Stimulated activated effector memory CD8-positive, alpha-beta T cell treated with anti-CD3 and anti-CD28 coated beads, Interleukin-12 subunit alpha, Interleukin-12 subunit beta, amount 100 ng/mL, for 72 hours (primary cell): ENCODE results near the gene ANGPT4.
A peak's percentile ranks its signal among the peaks of the same experiment; 100 is the strongest.

Source experiments
- ATAC-seq: fragments of 150-1000 bp; cut with Tn5 transposase; 2 replicates; pipeline ENCODE4 v1.10.0; 2021
- DNase-seq, 2 donors: peaks; one replicate each; pipeline ENCODE4 v3.0.0; 2021 to 2022; ENCODE audit warnings: low spot score in 2 of 2
- H3K27ac Mint-ChIP-seq: one replicate; pipeline ENCODE4 v1.8.0; 2022; ENCODE audit warnings: mild to moderate bottlenecking, mixed read lengths
- H3K36me3 Mint-ChIP-seq: one replicate; pipeline ENCODE4 v1.8.0; 2022; ENCODE audit warnings: mild to moderate bottlenecking, mixed read lengths
- H3K4me1 Mint-ChIP-seq: one replicate; pipeline ENCODE4 v1.8.0; 2022; ENCODE audit warnings: mixed read lengths
- H3K4me3 Mint-ChIP-seq: one replicate; pipeline ENCODE4 v1.8.0; 2022; ENCODE audit warnings: mild to moderate bottlenecking, mixed read lengths
- H3K9me3 Mint-ChIP-seq: one replicate; pipeline ENCODE4 v1.8.0; 2022; ENCODE audit warnings: mixed read lengths

Gene ANGPT4

DNA sequence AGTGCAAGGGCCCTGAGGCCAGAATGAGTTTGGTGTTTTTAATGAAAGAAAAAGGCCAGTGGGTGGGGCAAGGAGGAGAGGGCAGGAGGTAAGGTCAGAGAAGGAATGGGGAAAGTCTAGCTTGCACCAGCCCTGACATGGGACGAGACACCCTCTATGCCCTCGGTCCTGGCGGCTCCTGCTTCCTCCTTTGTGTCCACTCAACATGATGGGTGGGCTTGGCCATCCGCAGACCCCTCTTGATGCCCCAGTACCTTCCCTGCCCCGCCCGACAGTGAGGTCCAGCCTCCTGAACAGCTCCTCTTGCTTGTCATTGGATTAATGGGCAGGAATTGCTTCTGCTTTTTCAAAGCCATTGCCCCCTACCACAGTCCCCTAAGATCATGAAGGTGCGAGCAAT lies 33.6 kb upstream of the ANGPT4 start:
- DNase-seq (no peak), ATAC-seq (no peak)
- no peaks in the 10 kb centered on the region for H3K36me3 Mint-ChIP-seq
- H3K4me1 Mint-ChIP-seq = no peaks in the 10 kb centered on the region
- no peak overlapping the region for H3K27ac Mint-ChIP-seq
- no peaks in the 10 kb centered on the region for H3K9me3 Mint-ChIP-seq
- no peak overlapping the region for H3K4me3 Mint-ChIP-seq

DNA sequence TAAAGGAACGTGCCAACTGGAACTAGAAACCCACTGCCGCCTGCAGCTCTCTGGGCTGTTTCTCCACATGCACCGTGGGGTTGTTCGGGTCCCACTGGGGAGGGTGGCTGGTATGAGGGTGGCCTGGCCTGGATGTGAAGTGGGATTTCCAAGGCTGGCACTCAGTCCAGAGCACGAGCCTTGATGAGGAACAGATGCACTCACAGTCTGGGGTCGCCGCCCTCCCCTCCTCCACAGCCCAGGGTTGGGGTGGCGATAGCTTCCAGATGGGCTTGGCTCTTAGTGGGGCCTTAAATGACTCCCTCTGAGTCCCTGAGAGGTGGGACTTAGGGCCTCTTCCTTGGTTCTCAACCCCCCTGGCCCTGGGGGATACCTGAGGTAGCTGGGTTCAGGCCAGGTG lies 30.7 kb upstream of the ANGPT4 start:
- no peaks in the 10 kb centered on the region for H3K9me3 Mint-ChIP-seq
- H3K36me3 Mint-ChIP-seq = no peaks in the 10 kb centered on the region
- H3K4me1 Mint-ChIP-seq = no peaks in the 10 kb centered on the region
- no peak overlapping the region for H3K27ac Mint-ChIP-seq
- DNase-seq (no peak), ATAC-seq (no peak)
- no peak overlapping the region for H3K4me3 Mint-ChIP-seq

- Mint-ChIP-seq H3K4me3 (no peak overlapping the region), H3K27ac (no peak overlapping the region)
Measured at GRCh38 chr20:945841-946240, 29.7 kb upstream of the ANGPT4 start.

GRCh38 chr20:944774-945410 lies 28.8 kb upstream of the ANGPT4 start:
- H3K36me3 Mint-ChIP-seq = no peaks in the 10 kb centered on the region
- no peaks in the 10 kb centered on the region for H3K9me3 Mint-ChIP-seq

More at GRCh38 chr20:945841-946240, 29.7 kb upstream of the ANGPT4 start:
- H3K4me1 Mint-ChIP-seq = no peaks in the 10 kb centered on the region
- no peaks in the 10 kb centered on the region for H3K36me3 Mint-ChIP-seq
- DNase-seq (no peak), ATAC-seq (no peak)
- H3K9me3 Mint-ChIP-seq = no peaks in the 10 kb centered on the region

GRCh38 chr20:944148-944547 lies 28.0 kb upstream of the ANGPT4 start:
- no peak for ATAC-seq
- no peak overlapping the region for H3K4me3 Mint-ChIP-seq
- H3K9me3 Mint-ChIP-seq = no peaks in the 10 kb centered on the region
- H3K27ac Mint-ChIP-seq = no peak overlapping the region
- no peak for DNase-seq
- no peaks in the 10 kb centered on the region for H3K36me3 Mint-ChIP-seq
- no peaks in the 10 kb centered on the region for H3K4me1 Mint-ChIP-seq

More at GRCh38 chr20:944774-945410, 28.8 kb upstream of the ANGPT4 start:
- H3K4me3 Mint-ChIP-seq = no peak overlapping the region
- H3K4me1 Mint-ChIP-seq = no peaks in the 10 kb centered on the region
- H3K27ac Mint-ChIP-seq = no peak overlapping the region
- DNase-seq = no peak
- no peak for ATAC-seq

DNA sequence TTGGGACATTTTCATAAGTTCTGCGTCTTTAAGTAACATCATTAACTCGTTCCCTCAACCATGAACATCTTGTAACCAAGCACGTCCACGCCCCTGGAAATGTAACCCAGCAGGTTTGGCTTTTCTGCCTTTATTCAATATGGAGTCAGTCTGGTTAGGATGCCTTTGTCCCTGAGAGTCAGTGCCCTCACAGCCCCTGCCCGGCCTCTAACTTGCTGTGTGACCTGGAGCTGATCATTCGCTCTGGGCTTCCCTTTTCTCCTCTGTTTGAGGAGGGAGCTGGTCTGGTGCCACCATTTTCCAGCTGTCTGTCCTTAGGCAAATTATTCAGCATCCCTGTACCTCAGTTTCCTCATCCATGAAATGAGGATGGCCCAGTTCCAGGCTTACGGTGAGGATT lies 26.5 kb upstream of the ANGPT4 start:
- Mint-ChIP-seq H3K27ac (peak overlapping the region; percentile 37), H3K36me3 (no peaks in the 10 kb centered on the region), H3K4me3 (no peak overlapping the region), H3K9me3 (no peaks in the 10 kb centered on the region), H3K4me1 (no peaks in the 10 kb centered on the region)
- ATAC-seq (no peak), DNase-seq (no peak)

DNA sequence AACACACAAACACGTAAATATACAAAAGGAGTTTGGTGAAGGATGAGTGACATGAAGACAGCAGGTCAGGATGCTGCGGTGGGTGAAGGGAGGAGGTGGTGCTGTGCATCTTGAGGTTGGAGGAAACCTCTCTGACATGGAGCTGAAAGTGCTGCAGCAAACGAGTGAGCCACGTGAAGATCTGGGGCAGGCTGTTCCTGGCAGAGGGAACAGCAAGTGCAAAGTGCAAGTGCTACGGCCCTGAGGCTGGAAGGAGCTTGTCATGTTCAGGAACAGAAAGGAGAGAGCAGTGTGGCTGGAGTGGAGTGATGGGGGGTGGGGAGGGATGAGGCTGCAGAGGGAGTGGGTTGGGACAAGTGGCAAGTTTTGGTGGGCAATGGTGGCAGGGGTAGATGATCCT lies 24.8 kb upstream of the ANGPT4 start:
- Mint-ChIP-seq H3K4me1 (no peaks in the 10 kb centered on the region), H3K36me3 (no peaks in the 10 kb centered on the region), H3K27ac (no peak overlapping the region), H3K4me3 (no peak overlapping the region), H3K9me3 (no peaks in the 10 kb centered on the region)
- ATAC-seq (no peak), DNase-seq (no peak)

DNA sequence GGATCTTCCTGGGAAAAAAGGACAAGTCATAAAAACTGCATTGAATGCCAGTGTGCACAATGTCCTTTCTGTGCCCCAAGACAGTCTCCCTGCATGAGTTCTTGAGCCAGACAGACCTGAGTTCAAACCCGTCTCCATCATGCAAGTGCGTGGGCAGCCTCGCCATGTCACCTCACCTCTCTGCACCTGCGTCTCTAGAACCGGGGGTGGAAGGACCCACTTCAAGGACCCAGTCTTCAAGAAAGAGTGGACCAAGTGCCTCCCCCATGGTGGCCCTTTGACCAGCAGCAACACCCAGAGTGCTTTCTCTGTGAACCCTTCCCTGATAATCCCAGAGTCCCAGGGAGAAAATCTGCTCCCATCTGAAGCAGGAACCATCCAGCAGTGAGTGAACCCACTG lies 23.5 kb upstream of the ANGPT4 start:
- H3K36me3 Mint-ChIP-seq = no peaks in the 10 kb centered on the region
- ATAC-seq (no peak), DNase-seq (no peak)
- no peaks in the 10 kb centered on the region for H3K9me3 Mint-ChIP-seq
- H3K4me1 Mint-ChIP-seq = no peaks in the 10 kb centered on the region
- H3K4me3 Mint-ChIP-seq = no peak overlapping the region
- H3K27ac Mint-ChIP-seq = no peak overlapping the region

- H3K9me3 Mint-ChIP-seq = peaks cover 9% of the 10 kb centered on the region
- no peaks in the 10 kb centered on the region for H3K4me1 Mint-ChIP-seq
- ATAC-seq = no peak
Measured at GRCh38 chr20:934186-934840, 18.2 kb upstream of the ANGPT4 start.

DNA sequence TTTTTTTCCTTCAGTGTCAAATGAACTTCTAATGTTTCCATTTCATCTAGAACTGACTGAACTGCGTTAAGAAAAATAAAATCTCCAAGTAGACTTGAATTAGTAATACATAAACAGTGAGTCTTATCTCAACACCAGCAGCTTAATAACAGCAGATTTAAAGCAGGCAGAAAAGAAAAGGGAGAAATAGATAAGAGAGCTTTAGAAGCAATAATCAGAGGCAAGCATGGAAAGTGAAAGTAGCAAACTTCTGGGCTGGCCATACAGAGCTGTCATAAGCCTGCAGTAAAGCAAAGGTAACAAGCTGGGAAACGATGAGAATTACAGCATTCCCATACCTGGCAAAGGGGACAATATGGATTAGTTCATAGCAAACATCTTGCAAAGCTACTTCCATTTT lies 16.9 kb upstream of the ANGPT4 start:
- H3K4me1 Mint-ChIP-seq = no peaks in the 10 kb centered on the region
- no peak overlapping the region for H3K4me3 Mint-ChIP-seq
- DNase-seq (no peak), ATAC-seq (no peak)
- H3K27ac Mint-ChIP-seq = no peak overlapping the region
- H3K36me3 Mint-ChIP-seq = no peaks in the 10 kb centered on the region
- peaks cover 9% of the 10 kb centered on the region for H3K9me3 Mint-ChIP-seq

More at GRCh38 chr20:934186-934840, 18.2 kb upstream of the ANGPT4 start:
- DNase-seq = no peak
- H3K27ac Mint-ChIP-seq = no peak overlapping the region
- no peak overlapping the region for H3K4me3 Mint-ChIP-seq
- H3K36me3 Mint-ChIP-seq = no peaks in the 10 kb centered on the region

DNA sequence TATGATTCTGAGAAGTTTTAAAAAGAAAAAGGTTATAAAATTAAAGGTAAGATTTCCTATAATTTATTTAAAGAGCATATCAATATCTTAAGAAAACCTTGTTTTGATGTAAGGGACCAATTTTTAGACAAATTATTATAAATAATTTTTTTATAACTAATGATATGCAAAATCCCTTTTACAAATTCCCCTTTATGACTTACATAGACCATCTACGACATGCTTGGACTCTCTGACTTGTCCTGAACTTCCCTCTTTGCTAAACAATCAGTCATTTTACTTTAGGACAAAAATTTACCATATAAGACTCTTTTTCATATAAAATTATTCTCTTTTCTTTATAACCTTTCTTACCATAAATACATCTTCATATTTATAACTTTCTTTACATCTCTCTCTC lies 15.3 kb upstream of the ANGPT4 start:
- no peak overlapping the region for H3K4me3 Mint-ChIP-seq
- no peak for ATAC-seq
- H3K27ac Mint-ChIP-seq = no peak overlapping the region
- DNase-seq = no peak
- H3K4me1 Mint-ChIP-seq = no peaks in the 10 kb centered on the region
- peaks cover 9% of the 10 kb centered on the region for H3K9me3 Mint-ChIP-seq
- H3K36me3 Mint-ChIP-seq = no peaks in the 10 kb centered on the region

GRCh38 chr20:926670-927069 lies 10.5 kb upstream of the ANGPT4 start:
- Mint-ChIP-seq H3K36me3 (no peaks in the 10 kb centered on the region), H3K4me1 (no peaks in the 10 kb centered on the region)
- DNase-seq = no peak

GRCh38 chr20:925516-925915 lies 9.4 kb upstream of the ANGPT4 start:
- no peak for ATAC-seq
- no peaks in the 10 kb centered on the region for H3K9me3 Mint-ChIP-seq
- H3K36me3 Mint-ChIP-seq = no peaks in the 10 kb centered on the region
- no peak for DNase-seq
- no peak overlapping the region for H3K4me3 Mint-ChIP-seq
- H3K27ac Mint-ChIP-seq = no peak overlapping the region
- H3K4me1 Mint-ChIP-seq = no peaks in the 10 kb centered on the region

More at GRCh38 chr20:926670-927069, 10.5 kb upstream of the ANGPT4 start:
- Mint-ChIP-seq H3K9me3 (peaks cover 7% of the 10 kb centered on the region), H3K4me3 (no peak overlapping the region), H3K27ac (no peak overlapping the region)
- ATAC-seq = no peak

GRCh38 chr20:924639-925038 lies 8.5 kb upstream of the ANGPT4 start:
- Mint-ChIP-seq H3K9me3 (no peaks in the 10 kb centered on the region), H3K4me3 (no peak overlapping the region), H3K4me1 (no peaks in the 10 kb centered on the region), H3K27ac (no peak overlapping the region), H3K36me3 (no peaks in the 10 kb centered on the region)
- ATAC-seq = no peak
- no peak for DNase-seq

GRCh38 chr20:922781-923180 lies 6.6 kb upstream of the ANGPT4 start:
- Mint-ChIP-seq H3K4me3 (no peak overlapping the region), H3K9me3 (no peaks in the 10 kb centered on the region), H3K27ac (no peak overlapping the region), H3K36me3 (no peaks in the 10 kb centered on the region), H3K4me1 (no peaks in the 10 kb centered on the region)
- DNase-seq (no peak), ATAC-seq (no peak)

GRCh38 chr20:921068-921467 lies 4.9 kb upstream of the ANGPT4 start:
- H3K36me3 Mint-ChIP-seq = no peaks in the 10 kb centered on the region
- H3K4me1 Mint-ChIP-seq = no peaks in the 10 kb centered on the region
- H3K27ac Mint-ChIP-seq = no peak overlapping the region
- no peak for ATAC-seq
- H3K9me3 Mint-ChIP-seq = no peaks in the 10 kb centered on the region
- no peak for DNase-seq
- H3K4me3 Mint-ChIP-seq = no peak overlapping the region
